ENCODE data around the gene ALK. TPM values are rescaled to one million over a fixed set of nuclear protein-coding genes. Genes with fewer than 3 reads are reported as not detected.

ALK gene
- total RNA-seq, 2 donors from 2014 or later = 0.21 to 0.26 TPM

DNA sequence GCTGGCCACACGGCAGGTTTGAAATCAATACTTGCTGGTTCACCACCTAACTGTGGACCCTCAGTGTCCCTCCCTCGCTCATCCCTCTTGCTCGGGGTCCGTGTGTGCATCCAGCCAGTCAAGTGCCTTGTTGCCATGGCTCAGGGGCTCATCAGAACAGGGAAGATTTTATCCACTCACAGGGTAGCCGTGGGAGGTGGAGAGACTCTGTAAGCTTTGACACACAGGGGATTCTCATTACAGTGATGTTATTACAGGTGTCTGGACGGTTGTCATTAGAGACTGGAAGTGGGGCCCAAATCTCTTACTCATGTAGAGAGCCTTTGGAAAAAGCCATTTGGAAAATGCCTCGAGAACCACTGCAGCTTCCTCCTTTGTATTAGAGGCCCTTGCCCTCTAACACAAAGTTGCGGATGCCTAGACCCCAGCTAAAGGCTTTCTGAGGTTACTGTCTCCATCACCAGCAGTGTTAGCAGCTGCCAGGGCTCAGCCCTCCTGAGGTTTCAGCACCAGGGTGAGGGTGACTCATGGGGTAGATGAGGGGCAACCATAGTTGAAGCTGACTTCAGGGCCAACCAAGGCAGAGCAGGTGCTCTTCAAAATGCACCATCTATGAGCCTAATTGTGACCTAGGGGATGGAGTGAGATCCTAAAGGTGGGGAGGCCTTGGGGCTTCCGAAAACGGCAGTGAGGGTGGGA is 610.6 kb downstream of the ALK start:
- DNase-seq (no peak), ATAC-seq (no peak)
- intact Hi-C loops (cut with DNase I) = no loop called here

DNA sequence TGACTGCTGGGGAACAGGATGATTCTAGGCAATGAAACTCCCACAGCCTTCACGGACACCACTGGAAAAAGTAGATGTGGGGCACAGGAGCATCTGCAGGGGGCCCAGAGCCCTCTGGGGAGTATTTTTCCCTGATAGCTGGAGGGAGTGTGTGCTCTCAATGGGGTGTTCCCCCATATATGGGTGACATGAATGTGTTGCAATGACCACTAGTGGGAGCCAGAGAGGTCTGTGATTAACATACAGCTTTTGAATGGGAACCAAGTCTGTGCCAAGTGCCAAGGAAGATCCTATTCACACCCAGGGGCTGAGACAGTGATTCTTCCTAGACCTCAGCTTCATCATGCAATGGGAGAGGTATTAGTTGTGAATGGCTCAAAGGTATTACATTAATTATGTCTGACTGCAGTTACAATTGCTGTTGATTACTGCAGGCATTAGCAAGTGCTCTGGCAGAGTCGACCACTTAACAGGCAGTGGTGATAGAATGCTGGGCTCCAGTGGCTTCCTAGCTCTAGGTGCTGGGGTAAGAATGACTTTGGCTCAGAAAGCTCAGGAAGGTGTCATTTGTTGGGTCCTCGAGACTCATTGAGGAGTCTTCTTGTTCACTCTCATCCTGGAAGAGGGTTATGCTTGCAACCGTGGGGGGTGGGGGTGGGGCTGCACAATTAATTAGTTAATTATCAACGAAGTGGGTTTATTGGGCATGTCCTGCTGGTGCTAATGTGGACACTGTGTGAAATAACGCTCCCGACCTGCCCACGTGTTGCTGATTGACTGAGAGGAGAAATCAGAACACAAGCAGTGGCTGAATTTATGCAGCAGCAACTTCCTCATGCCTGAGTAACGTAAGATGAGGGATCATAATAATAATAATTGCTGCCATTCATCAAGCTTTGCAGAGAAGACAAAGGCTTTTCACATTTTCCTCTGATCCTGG is 612.0 kb downstream of the ALK start:
- DNase-seq (peak; percentile 33), ATAC-seq (peak; percentile 61 to 81)
- intact Hi-C loops (cut with DNase I) = no loop called here

DNA sequence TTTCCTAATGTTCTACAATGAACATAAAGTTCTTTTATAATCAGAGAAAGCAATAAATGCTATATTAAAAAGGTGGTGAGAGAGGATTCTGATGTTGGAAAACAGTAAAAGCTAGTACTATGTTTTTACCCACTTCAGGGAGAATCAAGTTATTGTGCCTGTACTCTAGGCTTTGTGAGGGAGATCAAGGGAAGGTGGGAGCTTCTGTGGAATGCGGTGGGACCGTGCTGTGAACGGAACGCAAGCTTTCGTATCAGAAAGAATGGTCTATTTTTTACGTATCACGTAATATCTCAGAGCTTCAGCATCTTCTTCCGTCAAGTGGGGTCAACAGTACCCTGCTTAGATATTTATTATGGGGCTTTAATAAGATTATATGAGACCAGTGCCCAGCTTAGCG is 613.0 kb downstream of the ALK start:
- ATAC-seq (no peak), DNase-seq (no peak)
- intact Hi-C loops (cut with DNase I) = no loop called here

DNA sequence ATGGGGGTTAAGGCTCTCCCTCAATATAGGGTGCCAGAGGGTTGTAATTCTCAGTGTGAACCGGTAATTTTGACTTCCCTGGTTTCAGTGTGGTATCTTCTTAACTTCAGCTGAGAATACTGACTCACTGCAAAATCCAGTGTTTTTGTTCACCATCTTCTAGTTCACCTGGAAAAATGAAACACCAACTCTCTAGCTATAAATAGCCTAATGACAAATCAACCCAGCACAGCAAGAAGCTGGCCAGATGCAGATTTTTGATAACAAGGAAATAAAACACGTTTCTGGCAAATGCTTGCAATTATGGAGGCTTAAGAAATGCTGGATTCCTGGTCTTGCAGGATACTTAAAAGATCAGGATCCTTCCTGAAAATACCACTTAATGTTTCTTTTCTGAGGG is 613.9 kb downstream of the ALK start:
- ATAC-seq (no peak), DNase-seq (no peak)
- intact Hi-C loops (cut with DNase I) = no loop called here

DNA sequence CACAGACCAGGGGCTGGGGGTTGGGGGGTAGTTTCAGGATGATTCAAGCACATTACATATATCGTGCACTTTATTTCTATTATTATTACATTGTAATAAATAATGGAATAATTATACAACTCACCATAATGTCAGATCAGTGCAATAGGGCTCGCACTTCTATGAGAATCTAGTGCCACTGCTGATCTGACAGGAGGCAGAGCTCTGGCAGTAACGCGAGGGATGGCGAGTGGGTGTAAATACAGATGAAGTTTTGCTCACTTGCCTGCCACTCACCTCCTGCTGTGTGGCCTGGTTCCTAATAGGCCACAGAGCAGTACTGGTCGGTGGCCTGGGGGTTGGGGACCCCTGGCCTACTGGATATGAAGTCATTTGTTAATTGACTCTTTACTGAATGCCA is 615.6 kb downstream of the ALK start:
- no peak for DNase-seq
- intact Hi-C loops (cut with DNase I) = no loop called here
- ATAC-seq = no peak

DNA sequence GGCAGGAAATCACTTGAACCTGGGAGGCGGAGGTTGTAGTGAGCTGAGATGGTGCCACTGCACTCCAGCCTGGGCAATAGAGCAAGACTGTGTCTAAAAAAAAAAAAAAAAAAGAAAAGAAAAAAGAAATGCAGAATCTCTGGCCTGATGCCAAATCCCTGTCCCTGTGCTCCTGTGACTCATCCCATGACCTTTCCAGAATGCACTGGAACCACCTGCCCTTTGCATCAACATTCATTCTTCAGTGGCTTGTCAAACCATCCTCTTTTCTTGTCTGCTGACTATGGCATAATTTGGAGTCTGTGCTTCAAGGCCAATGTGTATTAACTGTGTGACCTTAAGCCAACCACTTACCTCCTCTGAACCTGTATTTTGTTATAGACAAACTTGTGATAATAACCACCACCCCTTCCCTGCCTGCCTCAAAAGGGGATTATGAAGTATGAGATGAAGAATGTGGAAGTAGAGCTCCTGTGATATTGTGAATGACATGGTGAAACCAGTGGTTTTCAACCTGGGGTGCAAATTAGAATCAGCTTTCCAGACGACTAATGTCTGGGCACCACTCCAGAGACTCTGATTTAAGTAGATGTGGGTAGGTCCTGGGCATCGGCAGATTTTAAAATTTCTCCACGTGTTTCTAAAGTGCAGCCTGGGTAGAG is 616.9 kb downstream of the ALK start:
- ATAC-seq = no peak
- no peak for DNase-seq
- intact Hi-C loops (cut with DNase I) = no loop called here

DNA sequence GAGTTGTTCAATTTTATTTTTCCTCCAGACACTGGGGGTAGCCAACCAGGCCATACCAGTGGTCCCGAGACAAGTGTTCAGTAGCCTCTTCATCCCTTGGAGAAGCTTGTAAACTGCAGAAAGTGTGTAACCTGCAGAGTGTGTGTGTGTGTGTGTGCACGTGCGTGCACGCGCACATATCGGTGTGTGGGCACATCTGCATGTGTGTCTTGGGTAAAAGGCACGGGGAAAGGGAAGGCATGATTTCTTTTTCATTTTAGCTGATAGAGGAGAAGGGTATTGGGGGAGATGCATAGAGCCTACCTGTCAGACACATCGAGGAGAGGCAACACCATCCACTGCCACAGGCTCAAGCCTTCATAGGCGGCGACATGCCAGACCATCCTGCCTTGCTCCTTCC is 624.8 kb downstream of the ALK start:
- intact Hi-C loops (cut with DNase I) = loop anchor here in 1 of 2 donors (5.0 kb wide), 1 partner anchor 546 kb away; no protein-coding TSS in a partner anchor
- DNase-seq = no peak
- no peak for ATAC-seq

DNA sequence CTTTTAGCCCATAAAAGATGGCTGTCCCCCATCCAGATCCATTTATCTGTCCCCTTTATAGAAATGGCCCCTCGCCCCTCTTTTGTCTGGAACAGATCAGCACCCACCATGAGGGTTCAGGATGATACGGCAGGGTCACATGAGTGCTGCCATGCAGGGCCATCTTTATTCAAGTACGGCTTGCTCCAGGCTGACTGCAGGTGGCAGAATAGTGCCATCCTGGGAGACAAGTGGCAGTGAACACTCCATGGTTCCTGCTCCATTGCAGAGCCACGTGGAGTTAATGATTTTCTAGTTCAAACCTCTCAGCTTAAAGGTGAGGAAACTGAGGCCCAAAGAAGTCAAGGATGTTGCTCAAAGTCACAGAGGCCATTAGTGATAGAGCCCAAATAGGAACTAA is 625.5 kb downstream of the ALK start:
- ATAC-seq = no peak

DNA sequence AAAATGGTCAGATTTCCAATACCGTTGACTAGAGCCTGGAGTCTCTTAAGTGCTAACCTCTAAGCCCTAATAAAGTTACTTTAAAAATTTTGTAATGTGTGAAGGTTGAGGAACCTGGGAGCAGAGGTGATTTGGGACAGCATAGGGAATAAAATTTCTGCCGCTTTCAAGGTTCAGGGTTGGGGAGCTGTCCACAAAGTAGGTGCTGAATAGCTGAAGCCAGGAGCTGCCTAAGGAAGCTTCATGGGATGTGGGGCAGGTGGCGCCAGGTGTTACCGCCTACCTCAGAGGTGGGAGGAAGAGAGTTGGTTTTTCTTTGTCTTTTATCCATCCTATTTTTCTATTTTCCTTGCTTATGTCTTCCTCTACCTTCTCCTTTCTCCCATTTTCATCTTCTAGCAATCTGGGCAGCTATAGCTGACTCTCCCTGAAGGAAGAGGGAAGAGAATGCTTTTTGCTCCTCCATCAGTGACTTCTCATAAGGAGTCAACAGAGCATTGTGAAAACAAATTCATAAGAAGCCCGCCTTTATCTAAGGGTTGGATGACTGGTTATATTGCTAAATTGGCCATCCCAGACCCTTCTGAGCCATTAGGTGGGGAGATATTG is 627.5 kb downstream of the ALK start:
- no peak for ATAC-seq

More for the DNA sequence above, 625.5 kb downstream of the ALK start:
- no peak for DNase-seq
- intact Hi-C loops (cut with DNase I) = loop anchor here in 1 of 2 donors (5.0 kb wide), 1 partner anchor 546 kb away; no protein-coding TSS in a partner anchor

DNA sequence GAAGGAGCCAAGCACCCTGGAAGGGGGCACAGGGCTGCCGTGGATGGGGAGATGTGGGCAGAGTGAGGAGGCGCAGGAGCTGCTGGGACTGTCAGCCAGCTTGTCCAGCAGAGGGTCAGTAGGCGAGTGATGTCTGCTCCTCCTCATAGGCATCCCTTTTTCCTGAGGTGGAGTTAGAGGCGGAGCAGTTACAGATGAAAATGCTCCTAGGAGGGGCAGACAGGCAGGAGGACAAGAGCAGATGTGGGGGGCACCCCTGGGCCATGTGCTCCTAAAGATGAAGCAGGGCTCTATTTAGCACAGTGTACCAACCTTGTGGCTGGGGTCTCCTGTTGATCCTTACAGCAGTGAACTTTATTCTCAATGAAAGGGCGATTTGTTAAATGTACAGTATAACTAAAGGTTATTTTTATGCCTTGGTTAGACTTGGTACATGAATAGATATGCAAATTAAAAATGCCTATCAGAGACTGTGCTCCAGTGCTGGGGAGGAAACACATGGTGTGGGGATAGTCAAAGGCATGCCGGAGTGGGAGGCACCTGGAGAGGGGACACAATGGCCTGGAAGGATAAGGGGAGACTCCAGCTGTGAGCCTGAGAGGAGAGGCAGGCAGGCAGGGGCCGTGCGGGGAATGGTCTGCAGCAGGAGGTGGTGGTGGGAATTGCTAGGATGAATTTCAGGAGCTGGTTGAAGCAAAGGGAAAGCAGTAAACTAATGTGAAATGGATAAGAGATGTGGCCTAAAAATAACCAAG is 630.9 kb downstream of the ALK start:
- ATAC-seq = no peak
- intact Hi-C loops (cut with DNase I) = no loop called here
- no peak for DNase-seq

More for the DNA sequence above, 627.5 kb downstream of the ALK start:
- intact Hi-C loops (cut with DNase I) = no loop called here
- no peak for DNase-seq

DNA sequence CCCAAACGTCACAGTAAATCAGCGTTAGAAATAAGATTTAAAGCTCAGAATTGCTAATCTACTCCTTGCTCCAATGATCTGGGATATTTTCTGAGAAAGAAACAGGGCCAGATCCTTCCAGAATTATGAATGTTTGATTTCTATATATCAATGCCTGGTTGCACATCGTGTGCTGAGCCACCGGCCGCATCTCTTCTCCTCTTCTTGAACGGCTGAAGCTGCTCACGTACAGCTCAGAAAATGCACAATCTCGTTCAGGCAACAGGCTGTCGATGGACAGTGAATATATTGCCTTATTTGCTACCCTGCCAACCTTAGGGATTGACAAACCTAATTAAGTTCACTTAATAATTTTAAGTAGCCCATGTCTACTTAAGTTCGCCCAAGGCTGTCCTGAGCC is 636.7 kb downstream of the ALK start:
- DNase-seq = no peak
- intact Hi-C loops (cut with DNase I) = no loop called here
- ATAC-seq = no peak

DNA sequence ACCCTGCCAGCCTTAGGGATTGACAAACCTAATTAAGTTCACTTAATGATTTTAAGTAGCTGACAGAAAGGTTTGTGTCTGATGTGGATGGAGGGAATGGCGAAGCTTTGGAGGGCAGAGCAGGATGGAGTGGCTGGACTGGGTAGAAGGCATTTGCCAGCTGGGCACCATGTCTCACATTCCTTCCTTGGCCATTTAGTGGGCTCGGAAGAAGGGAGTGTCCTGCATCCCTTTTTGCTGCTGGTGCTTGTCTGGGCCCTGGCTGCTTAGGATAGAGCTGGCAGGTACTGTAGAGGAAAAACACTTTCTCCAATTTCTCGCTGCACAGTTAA is 639.5 kb downstream of the ALK start:
- intact Hi-C loops (cut with DNase I) = no loop called here
- no peak for ATAC-seq
- no peak for DNase-seq

DNA sequence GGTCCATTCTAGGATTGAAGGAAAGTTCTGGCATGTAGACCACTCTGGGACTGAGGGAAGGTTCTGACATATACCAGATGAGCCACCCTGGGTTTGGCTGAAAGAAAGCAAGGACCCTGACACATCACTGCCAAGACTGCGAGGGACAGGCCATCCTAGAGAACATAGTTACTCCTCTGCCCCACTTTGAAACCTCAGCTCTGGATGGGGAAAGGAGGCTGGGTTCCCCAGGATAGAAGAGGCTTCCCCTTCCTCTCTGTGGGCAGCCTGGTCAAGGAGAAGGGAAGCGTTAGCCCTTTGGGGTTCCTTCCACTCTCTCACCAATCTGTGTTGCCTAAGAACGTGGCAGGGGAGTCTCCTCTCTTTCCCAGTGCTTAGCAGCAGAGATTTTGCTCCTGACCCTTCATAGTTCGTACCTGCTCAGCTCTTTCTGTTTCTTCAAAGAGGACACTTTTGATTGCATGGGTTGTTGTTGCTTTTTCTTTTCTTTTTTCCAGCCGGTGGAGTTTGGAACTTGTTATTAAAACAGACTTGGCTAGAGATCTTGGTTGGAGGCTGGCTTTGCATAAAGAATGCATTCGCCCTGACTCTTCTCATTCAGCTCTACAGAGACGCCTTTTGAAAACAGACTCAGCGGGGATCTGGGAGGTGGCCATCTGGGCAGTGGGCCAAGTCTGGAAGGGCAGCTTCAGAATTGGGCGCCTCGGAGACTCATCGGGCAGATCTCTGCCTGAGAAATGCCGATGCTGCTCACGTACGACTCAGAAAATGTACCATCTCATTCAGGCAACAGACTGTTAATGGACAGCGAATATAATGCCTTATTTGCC is 640.1 kb downstream of the ALK start:
- DNase-seq (peak; percentile 60), ATAC-seq (peak; percentile 47 to 91)
- intact Hi-C loops (cut with DNase I) = no loop called here

DNA sequence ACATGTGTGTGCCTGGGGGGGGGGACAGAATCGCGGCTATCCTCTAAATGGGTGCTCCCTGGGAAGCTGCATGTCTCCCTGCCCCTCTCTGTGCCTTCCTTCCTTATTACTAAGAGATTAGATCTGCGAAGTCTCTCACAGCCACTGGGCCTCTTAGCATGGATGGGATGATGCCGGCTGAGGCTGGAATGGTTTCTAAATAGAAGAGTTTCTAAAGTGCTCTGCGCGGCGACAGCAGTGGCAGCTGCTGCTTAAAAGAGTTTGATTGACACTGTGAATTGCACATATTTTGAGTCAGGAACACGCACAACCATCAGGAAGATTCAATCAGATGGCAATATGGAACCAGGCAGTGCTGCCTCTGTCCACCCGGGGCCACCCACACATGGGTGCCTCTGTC is 642.4 kb downstream of the ALK start:
- no peak for ATAC-seq
- intact Hi-C loops (cut with DNase I) = no loop called here
- DNase-seq = no peak

DNA sequence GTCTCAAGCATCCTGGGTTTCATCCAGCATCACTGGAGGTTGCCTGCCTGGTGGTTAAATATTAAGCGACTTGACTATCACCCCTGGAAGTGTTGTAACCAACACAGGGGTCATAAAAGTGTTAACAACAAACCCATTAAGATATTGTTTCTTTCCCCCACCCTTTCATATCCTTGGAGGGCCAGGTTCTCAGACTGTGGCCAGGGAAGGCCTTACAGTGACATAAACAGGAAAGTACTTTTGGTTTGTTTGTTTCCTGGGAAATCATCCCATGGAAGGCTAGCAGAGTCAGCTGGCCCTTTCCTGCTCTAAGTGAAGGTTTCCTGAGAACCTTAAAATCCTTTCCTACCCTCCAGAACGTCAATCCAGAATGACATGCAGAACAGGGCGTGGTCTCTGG is 645.2 kb downstream of the ALK start:
- DNase-seq (no peak), ATAC-seq (no peak)
- intact Hi-C loops (cut with DNase I) = no loop called here

DNA sequence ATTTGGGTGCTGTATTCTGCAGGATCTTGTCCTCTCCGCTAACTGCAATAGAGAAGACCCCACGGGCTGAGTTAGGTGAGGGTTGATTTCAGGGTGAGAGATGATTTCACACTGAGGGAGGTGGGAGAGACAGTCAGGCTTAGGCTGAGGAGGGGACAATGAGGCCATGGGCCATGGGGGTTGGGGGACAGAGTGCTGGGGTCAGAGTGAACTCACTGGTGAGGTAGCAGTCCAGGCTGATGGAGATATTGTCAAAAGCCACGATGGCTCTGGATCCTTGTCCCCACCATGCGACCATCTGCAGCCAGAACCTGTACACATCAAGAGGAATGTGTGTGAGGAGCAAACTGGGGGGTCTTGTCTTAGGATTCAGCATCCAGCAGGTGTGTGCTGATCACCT is 646.2 kb downstream of the ALK start:
- ATAC-seq (no peak), DNase-seq (no peak)
- intact Hi-C loops (cut with DNase I) = no loop called here

DNA sequence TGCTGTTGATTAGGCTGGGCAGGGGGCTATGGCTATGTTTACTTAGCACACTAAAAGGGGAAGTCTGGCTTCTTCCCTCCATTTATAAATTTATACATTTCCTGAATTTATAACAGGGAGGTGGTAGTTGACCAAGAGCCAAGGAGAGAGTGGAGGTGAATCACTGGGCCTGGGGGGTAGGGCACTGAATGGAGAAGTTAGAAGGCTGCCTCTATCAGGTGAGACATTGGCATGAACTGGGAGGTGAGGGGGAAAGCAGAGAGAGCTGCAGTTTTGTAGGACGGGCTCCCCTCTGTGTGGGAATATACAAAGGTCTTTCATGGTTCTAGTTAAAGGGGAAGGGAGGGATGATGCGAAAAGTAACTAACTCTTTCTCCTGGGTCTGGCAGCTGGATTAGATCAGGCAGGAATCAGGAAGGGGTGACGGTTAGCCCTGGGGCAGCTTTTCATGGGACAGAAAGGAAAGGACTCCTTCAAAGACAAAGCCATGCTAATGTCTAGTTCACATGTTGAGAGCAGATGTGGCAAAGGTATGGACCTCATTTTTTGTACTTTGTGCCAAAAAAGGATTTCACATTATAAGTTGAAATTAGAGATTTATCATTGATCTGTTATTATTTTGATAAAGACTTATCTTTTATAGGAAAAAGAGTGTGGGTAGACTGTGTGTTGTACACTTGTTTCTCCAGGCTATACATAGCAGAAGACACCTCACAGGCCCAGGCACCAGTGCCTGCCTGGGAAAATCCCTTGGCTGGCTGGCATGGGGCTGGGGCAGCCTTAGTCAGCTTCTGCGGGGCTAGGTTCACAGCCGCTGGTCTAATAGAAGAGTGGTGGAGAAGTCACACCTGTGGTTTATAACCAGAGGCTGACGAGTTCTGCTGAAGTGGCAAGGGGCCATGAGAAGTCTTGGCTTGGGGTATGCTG is 647.4 kb downstream of the ALK start:
- DNase-seq = no peak
- intact Hi-C loops (cut with DNase I) = no loop called here
- ATAC-seq = no peak
